Urinary bladder (tissue), 2 donors: ENCODE measurements around the gene YOD1. TPM values are rescaled to one million over a fixed set of nuclear protein-coding genes. Genes with fewer than 3 reads are reported as not detected.

ENCODE experiments used
- polyA plus RNA-seq: library from polyadenylated mRNA; stranded (reverse); fragments of 200-250 nt; gene quantifications from one replicate; pipeline ENCODE4 v1.2.3, GENCODE V29; 2013
- total RNA-seq: library from RNA; depleted of rRNA; stranded (reverse); fragments of >200 nt; gene quantifications from one replicate; pipeline ENCODE4 v1.2.3, GENCODE V29; 2014
- donor health status: healthy.

YOD1 gene
- total and polyA plus RNA-seq, 2 donors = 2.8 to 18.1 TPM

Other genes starting within 250 kb of the YOD1 start
- not detected for gene IL20, start 185.6 kb downstream of the YOD1 start, total RNA-seq
- gene IL20, start 185.6 kb downstream of the YOD1 start, polyA plus RNA-seq = not detected
- not detected for gene IL24, start 153.8 kb downstream of the YOD1 start, total RNA-seq
- gene IL24, start 153.8 kb downstream of the YOD1 start, polyA plus RNA-seq = 0.06 TPM
- gene FCMR, start 129.3 kb downstream of the YOD1 start, total RNA-seq = 0.95 TPM
- 6.1 TPM for gene FCMR, start 129.3 kb downstream of the YOD1 start, polyA plus RNA-seq
- gene PIGR, start 104.7 kb downstream of the YOD1 start, total RNA-seq = 27.5 TPM
- gene PIGR, start 104.7 kb downstream of the YOD1 start, polyA plus RNA-seq = 2.3 TPM
- gene FCAMR, start 80.7 kb downstream of the YOD1 start, total RNA-seq = not detected
- not detected for gene FCAMR, start 80.7 kb downstream of the YOD1 start, polyA plus RNA-seq
- gene C1orf116, start 18.5 kb downstream of the YOD1 start, total RNA-seq = 6.2 TPM
- gene C1orf116, start 18.5 kb downstream of the YOD1 start, polyA plus RNA-seq = 2.7 TPM
- 9.3 TPM for gene PFKFB2, start 2.1 kb upstream of the YOD1 start, total RNA-seq
- gene PFKFB2, start 2.1 kb upstream of the YOD1 start, polyA plus RNA-seq = 3.4 TPM
- 1.6 TPM for gene C4BPB, start 37.7 kb upstream of the YOD1 start, total RNA-seq
- gene C4BPB, start 37.7 kb upstream of the YOD1 start, polyA plus RNA-seq = 0.46 TPM
- 0.95 TPM for gene C4BPA, start 53.0 kb upstream of the YOD1 start, total RNA-seq
- gene C4BPA, start 53.0 kb upstream of the YOD1 start, polyA plus RNA-seq = 0.91 TPM